Measurements from ENCODE around the gene B9D2.

B9D2 gene

GRCh38 chr19:41324921-41325639 is 38.9 kb downstream of the B9D2 start:
- Histone ChIP-seq H3K4me3 (replicated peaks; ENCODE audit: low read depth, low read length) (no peak overlapping the region), H3K27me3 (replicated peaks; ENCODE audit: control insufficient read depth, insufficient read depth, low read length) (no peaks in the 10 kb centered on the region), H3K36me3 (ENCODE audit: control insufficient read depth, insufficient read depth, low read length) (peaks cover 20% of the 10 kb centered on the region)
- DNase-seq (ENCODE audit: extremely low read depth, insufficient read length), result no peak
- TF ChIP-seq CTCF (IDR thresholded peaks at IDR 0.05; ENCODE audit: insufficient read depth, low read length, poor library complexity, severe bottlenecking), result no peak

- H3K27me3 ChIP-seq (replicated peaks; ENCODE audit: control insufficient read depth, insufficient read depth, low read length), result no peaks in the 10 kb centered on the region
- no peak for DNase-seq (ENCODE audit: extremely low read depth, insufficient read length)
- peaks cover 25% of the 10 kb centered on the region for H3K36me3 ChIP-seq (ENCODE audit: control insufficient read depth, insufficient read depth, low read length)
- no peak for TF ChIP-seq CTCF (IDR thresholded peaks at IDR 0.05; ENCODE audit: insufficient read depth, low read length, poor library complexity, severe bottlenecking)
- no peak overlapping the region for H3K4me3 ChIP-seq (replicated peaks; ENCODE audit: low read depth, low read length)
Measured at GRCh38 chr19:41324231-41324702, 39.7 kb downstream of the B9D2 start.

GRCh38 chr19:41323430-41324125 is 40.4 kb downstream of the B9D2 start:
- Histone ChIP-seq H3K27me3 (replicated peaks; ENCODE audit: control insufficient read depth, insufficient read depth, low read length) (no peaks in the 10 kb centered on the region), H3K36me3 (ENCODE audit: control insufficient read depth, insufficient read depth, low read length) (peaks cover 32% of the 10 kb centered on the region), H3K4me3 (replicated peaks; ENCODE audit: low read depth, low read length) (no peak overlapping the region)
- no peak for DNase-seq (ENCODE audit: extremely low read depth, insufficient read length)
- TF ChIP-seq CTCF (IDR thresholded peaks at IDR 0.05; ENCODE audit: insufficient read depth, low read length, poor library complexity, severe bottlenecking), result no peak

GRCh38 chr19:41323023-41323422 is 40.9 kb downstream of the B9D2 start:
- no peak for DNase-seq (ENCODE audit: extremely low read depth, insufficient read length)
- no peaks in the 10 kb centered on the region for H3K27me3 ChIP-seq (replicated peaks; ENCODE audit: control insufficient read depth, insufficient read depth, low read length)
- TF ChIP-seq CTCF (IDR thresholded peaks at IDR 0.05; ENCODE audit: insufficient read depth, low read length, poor library complexity, severe bottlenecking), result no peak
- H3K36me3 ChIP-seq (ENCODE audit: control insufficient read depth, insufficient read depth, low read length), result peaks cover 33% of the 10 kb centered on the region
- no peak overlapping the region for H3K4me3 ChIP-seq (replicated peaks; ENCODE audit: low read depth, low read length)

GRCh38 chr19:41322451-41322850 is 41.5 kb downstream of the B9D2 start:
- H3K27me3 ChIP-seq (replicated peaks; ENCODE audit: control insufficient read depth, insufficient read depth, low read length), result no peaks in the 10 kb centered on the region
- no peak for DNase-seq (ENCODE audit: extremely low read depth, insufficient read length)
- peaks cover 33% of the 10 kb centered on the region for H3K36me3 ChIP-seq (ENCODE audit: control insufficient read depth, insufficient read depth, low read length)
- no peak overlapping the region for H3K4me3 ChIP-seq (replicated peaks; ENCODE audit: low read depth, low read length)
- no peak for TF ChIP-seq CTCF (IDR thresholded peaks at IDR 0.05; ENCODE audit: insufficient read depth, low read length, poor library complexity, severe bottlenecking)

Measured in GM06990 (cell line).